ENCODE measurements around the gene BCKDHA.

DNA sequence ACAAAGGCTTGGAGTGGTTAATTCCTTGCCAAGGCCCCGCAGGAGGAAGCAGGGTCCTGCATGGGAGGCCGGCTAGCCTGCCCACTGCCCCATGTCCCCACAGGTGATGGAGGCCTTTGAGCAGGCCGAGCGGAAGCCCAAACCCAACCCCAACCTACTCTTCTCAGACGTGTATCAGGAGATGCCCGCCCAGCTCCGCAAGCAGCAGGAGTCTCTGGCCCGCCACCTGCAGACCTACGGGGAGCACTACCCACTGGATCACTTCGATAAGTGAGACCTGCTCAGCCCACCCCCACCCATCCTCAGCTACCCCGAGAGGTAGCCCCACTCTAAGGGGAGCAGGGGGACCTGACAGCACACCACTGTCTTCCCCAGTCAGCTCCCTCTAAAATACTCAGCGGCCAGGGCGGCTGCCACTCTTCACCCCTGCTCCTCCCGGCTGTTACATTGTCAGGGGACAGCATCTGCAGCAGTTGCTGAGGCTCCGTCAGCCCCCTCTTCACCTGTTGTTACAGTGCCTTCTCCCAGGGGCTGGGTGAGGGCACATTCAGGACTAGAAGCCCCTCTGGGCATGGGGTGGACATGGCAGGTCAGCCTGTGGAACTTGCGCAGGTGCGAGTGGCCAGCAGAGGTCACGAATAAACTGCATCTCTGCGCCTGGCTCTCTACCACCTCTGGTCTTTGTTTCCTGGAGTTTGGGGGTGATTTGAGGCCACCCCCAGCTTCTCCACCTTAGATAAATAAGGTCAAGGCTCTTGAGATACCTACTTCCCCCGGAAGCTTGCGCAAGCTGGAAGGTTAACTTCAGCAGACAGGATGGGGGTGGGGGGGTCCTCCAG is 26.9 kb downstream of the BCKDHA start:
- TF ChIP-seq CTCF (conservative IDR thresholded peaks at IDR 0.05; ENCODE audit: low read length) (no peak), EZH2phosphoT487 (IDR thresholded peaks at IDR 0.05; ENCODE audit: borderline replicate concordance, low read depth, low read length) (no peak)

All from OCI-LY7 (cell line).